ENCODE results near the gene MRTFA.

DNA sequence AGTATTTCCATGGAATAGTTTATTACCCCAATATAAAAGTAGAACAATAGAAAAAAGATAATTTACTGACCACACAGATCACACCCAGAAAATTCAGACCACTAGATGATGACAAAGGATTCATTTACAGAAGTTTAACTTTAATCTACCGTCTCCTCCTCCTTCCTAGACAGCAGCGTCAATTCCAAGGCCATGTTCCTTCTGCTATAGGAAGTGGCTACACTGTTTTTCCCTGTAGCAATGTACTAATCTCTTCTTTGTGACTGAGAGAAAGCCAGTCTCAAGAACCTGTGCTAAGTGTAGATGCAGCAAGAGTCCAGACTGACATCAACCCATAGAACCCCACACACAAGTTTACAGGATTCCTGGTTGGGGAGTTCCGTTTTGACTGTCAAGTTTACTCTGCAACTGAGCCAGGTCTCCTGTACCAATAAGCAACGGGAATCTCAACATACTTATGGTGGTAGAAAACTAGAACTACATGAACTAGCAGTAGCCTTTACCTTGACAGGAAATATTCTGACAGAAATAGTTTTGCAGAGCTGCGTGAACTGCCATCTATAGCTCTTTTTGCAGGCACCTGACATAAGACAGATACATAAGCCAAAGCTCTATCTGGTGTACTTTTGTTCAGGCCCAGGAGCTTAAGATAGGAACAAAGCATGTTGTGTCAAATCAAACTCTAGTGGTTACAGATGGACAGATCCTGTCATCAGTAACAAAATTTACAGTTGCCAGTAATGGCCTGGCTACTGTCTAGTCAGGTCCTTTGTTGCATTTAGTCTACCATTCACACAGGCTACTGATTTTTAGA lies 42.9 kb downstream of the MRTFA start:
- TF ChIP-seq POLR2A (IDR thresholded peaks at IDR 0.05) = no peak
- TF ChIP-seq, protein P1, sequence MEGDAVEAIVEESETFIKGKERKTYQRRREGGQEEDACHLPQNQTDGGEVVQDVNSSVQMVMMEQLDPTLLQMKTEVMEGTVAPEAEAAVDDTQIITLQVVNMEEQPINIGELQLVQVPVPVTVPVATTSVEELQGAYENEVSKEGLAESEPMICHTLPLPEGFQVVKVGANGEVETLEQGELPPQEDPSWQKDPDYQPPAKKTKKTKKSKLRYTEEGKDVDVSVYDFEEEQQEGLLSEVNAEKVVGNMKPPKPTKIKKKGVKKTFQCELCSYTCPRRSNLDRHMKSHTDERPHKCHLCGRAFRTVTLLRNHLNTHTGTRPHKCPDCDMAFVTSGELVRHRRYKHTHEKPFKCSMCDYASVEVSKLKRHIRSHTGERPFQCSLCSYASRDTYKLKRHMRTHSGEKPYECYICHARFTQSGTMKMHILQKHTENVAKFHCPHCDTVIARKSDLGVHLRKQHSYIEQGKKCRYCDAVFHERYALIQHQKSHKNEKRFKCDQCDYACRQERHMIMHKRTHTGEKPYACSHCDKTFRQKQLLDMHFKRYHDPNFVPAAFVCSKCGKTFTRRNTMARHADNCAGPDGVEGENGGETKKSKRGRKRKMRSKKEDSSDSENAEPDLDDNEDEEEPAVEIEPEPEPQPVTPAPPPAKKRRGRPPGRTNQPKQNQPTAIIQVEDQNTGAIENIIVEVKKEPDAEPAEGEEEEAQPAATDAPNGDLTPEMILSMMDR (IDR thresholded peaks at IDR 0.05) = no peak
- no peak for TF ChIP-seq POLR2AphosphoS5 (IDR thresholded peaks at IDR 0.05)
- TF ChIP-seq EP300 (IDR thresholded peaks at IDR 0.05) = no peak
